OCI-LY3 (cell line): ENCODE data around the gene FRMD4A.

Source experiments
- H2AFZ ChIP-seq: fragments of 200-600, 300-600 bp; shearing (Covaris generic); 2 replicates; pipeline ENCODE4 v1.6.0; 2014; ENCODE audit warnings: antibody characterized with exemption, low read depth, low read length
- H3K27ac ChIP-seq: fragments of 200-600, 300-600 bp; sonication (generic); 2 replicates; pipeline ENCODE4 v1.5.1; 2014; ENCODE audit warnings: mild to moderate bottlenecking, low read length, moderate library complexity, mixed read lengths
- H3K27me3 ChIP-seq: fragments of 200-600, 300-600 bp; sonication (generic); 2 replicates; pipeline ENCODE4 v1.6.1; 2014; ENCODE audit warnings: low read depth, low read length, mixed read lengths
- H3K36me3 ChIP-seq: fragments of 200-600, 300-600 bp; sonication (generic); replicated peaks from 2 replicates; pipeline ENCODE3; 2014; ENCODE audit warnings: low read depth, low read length, mixed read lengths
- H3K4me1 ChIP-seq: fragments of 300-600, 200-600 bp; sonication (generic); 2 replicates; pipeline ENCODE4 v1.6.1; 2014; ENCODE audit warnings: low read length, mixed read lengths
- H3K4me2 ChIP-seq: fragments of 200-600, 300-600 bp; sonication (generic); 2 replicates; pipeline ENCODE4 v1.6.1; 2014; ENCODE audit warnings: low read length, mixed read lengths
- H3K4me3 ChIP-seq: fragments of 300-600, 200-600 bp; sonication (generic); 2 replicates; pipeline ENCODE4 v1.5.1; 2014; ENCODE audit warnings: antibody characterized with exemption, mild to moderate bottlenecking, low read length, moderate library complexity
- H3K79me2 ChIP-seq: fragments of 300-600, 200-600 bp; shearing (Covaris generic); 2 replicates; pipeline ENCODE4 v1.6.1; 2014; ENCODE audit warnings: mild to moderate bottlenecking, low read length, mixed read lengths
- H3K9ac ChIP-seq: fragments of 300-600, 200-600 bp; shearing (Covaris generic); 2 replicates; pipeline ENCODE4 v1.6.0; 2014; ENCODE audit warnings: mild to moderate bottlenecking, low read length, moderate library complexity
- H3K9me3 ChIP-seq: fragments of 200-600, 300-600 bp; shearing (Covaris generic); 2 replicates; pipeline ENCODE4 v1.6.1; 2014; ENCODE audit warnings: low read length, mixed read lengths; ENCODE audit not compliant: insufficient read depth
- H4K20me1 ChIP-seq: fragments of 200-600, 300-600 bp; sonication (generic); 2 replicates; pipeline ENCODE4 v1.6.1; 2016; ENCODE audit warnings: low read length, mixed read lengths; ENCODE audit not compliant: insufficient read depth
- EZH2phosphoT487 ChIP-seq: fragments of 200-600 bp; shearing (Covaris generic); IDR thresholded peaks from 2 replicates; pipeline ENCODE4 v1.6.1; 2018; ENCODE audit warnings: antibody characterized with exemption, mixed run types, low read depth
- TF ChIP-seq, protein P1 (sequence below): fragments of 200-600, 300-600 bp; sonication (generic); IDR thresholded peaks from 2 replicates; pipeline ENCODE4 v1.5.1; 2014; ENCODE audit warnings: antibody characterized with exemption, low read length, low read depth

The FRMD4A gene

DNA sequence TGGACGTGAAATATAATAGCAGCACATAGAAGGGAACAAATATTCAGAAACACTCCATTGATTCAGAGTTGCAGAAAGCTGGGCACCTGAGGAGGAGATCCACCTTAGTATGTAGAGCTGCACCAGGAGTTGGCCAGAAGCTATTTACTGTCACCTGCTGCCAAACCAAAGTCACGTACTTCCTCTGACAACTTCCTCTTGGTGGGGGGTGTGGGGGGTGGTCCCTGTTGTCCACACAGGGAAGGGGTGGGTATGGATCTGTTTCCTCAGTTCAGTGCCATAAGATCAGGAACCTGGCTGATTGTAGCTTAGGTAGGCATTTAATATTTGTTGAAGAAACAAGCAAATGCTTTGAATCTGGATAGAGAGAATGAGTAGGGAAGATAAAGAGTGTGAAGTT lies 264.6 kb downstream of the FRMD4A start:
- Histone ChIP-seq H3K79me2 (no peaks in the 10 kb centered on the region), H3K4me3 (no peak overlapping the region)
- TF ChIP-seq, protein P1, sequence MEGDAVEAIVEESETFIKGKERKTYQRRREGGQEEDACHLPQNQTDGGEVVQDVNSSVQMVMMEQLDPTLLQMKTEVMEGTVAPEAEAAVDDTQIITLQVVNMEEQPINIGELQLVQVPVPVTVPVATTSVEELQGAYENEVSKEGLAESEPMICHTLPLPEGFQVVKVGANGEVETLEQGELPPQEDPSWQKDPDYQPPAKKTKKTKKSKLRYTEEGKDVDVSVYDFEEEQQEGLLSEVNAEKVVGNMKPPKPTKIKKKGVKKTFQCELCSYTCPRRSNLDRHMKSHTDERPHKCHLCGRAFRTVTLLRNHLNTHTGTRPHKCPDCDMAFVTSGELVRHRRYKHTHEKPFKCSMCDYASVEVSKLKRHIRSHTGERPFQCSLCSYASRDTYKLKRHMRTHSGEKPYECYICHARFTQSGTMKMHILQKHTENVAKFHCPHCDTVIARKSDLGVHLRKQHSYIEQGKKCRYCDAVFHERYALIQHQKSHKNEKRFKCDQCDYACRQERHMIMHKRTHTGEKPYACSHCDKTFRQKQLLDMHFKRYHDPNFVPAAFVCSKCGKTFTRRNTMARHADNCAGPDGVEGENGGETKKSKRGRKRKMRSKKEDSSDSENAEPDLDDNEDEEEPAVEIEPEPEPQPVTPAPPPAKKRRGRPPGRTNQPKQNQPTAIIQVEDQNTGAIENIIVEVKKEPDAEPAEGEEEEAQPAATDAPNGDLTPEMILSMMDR, result no peak

DNA sequence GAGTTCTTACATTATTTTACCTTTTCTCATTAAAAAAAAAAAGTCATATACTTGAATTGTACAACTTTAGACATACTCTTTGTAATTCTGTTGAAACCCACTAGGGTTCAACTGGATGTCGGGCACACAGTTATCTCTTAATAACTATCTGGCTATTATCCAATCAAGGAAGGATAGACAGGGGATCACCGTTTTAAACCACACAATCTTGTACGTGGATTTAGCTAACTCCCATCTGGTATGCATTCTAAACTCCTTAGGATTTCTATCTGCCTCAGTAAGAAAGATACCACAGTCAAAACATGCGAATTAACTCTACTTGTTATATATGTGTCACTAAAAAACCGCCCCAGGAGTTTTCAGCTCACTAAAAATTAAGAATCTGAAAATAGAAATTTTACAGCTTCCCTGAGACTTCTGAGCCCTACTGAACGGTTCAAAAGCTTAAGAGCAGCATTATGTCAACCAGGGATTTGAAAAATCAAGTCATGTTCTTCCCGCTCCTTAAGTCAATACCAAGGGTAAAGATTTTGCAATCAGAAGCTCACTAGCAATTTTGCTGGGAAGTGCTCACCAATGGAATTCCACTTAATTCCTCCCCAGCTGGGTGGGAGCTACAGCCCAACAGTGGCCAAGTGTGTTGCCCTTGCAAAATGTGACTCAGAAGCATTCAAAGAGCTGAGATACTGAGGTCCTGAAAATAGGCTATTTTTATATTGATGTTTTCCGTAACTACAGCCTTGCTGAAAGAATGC lies 267.0 kb downstream of the FRMD4A start:
- TF ChIP-seq EZH2phosphoT487, result no peak
- TF ChIP-seq, protein P1, result no peak
- H4K20me1 ChIP-seq, result no peaks in the 10 kb centered on the region
- H3K27me3 ChIP-seq, result peaks cover 25% of the 10 kb centered on the region
- no peak overlapping the region for H3K9ac ChIP-seq
- H3K36me3 ChIP-seq, result no peaks in the 10 kb centered on the region
- H3K4me2 ChIP-seq, result no peak overlapping the region
- no peak overlapping the region for H3K4me3 ChIP-seq
- H3K27ac ChIP-seq, result no peak overlapping the region
- no peaks in the 10 kb centered on the region for H3K9me3 ChIP-seq
- H3K4me1 ChIP-seq, result no peaks in the 10 kb centered on the region
- H2AFZ ChIP-seq, result no peak overlapping the region
- no peaks in the 10 kb centered on the region for H3K79me2 ChIP-seq

More for the DNA sequence above, 264.6 kb downstream of the FRMD4A start:
- H3K4me1 ChIP-seq, result no peaks in the 10 kb centered on the region
- H2AFZ ChIP-seq, result no peak overlapping the region
- no peaks in the 10 kb centered on the region for H3K9me3 ChIP-seq
- no peak overlapping the region for H3K4me2 ChIP-seq
- no peaks in the 10 kb centered on the region for H4K20me1 ChIP-seq
- no peak overlapping the region for H3K9ac ChIP-seq
- no peak overlapping the region for H3K27ac ChIP-seq
- H3K36me3 ChIP-seq, result no peaks in the 10 kb centered on the region
- peaks cover 32% of the 10 kb centered on the region for H3K27me3 ChIP-seq

DNA sequence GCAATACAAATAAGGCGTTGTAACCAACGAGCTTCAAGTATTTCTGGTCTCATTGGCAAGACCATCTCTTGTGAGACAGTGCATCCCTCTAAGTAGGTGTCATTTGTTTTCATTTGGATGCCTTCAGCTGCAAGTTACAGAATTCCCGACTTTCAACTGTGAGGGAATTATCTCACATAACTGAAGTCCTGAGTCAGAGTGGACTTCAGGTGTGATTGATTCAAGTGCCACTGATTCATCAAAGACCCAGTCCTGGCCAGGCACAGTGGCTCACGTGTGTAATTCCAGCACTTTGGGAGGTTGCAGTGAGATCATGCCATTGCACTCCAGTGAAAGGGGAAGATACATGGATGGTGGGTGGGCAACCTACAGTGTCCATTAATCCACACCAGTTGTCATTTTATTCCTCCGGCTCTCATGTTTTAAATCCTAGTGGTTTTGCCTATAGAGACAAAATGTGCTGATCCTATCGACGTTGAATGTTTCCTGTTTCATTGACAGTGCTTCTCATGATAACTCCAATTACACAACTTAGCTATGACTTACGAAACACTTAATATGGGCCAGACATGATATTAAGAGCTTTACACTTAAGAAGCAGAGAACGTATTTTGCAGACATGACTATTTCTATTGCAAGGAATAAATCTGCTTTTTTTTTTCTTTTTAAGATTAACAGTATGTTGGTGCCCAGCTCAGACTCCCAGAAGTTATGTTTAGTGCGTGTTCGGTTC lies 268.0 kb downstream of the FRMD4A start:
- H3K4me1 ChIP-seq, result no peaks in the 10 kb centered on the region
- no peaks in the 10 kb centered on the region for H3K79me2 ChIP-seq
- H4K20me1 ChIP-seq, result no peaks in the 10 kb centered on the region
- H3K4me2 ChIP-seq, result no peak overlapping the region
- H3K4me3 ChIP-seq, result no peak overlapping the region
- H3K27me3 ChIP-seq, result peaks cover 25% of the 10 kb centered on the region
- TF ChIP-seq EZH2phosphoT487, result no peak
- TF ChIP-seq, protein P1, result no peak
- H3K36me3 ChIP-seq, result no peaks in the 10 kb centered on the region
- H3K9me3 ChIP-seq, result no peaks in the 10 kb centered on the region
- H3K9ac ChIP-seq, result no peak overlapping the region
- no peak overlapping the region for H2AFZ ChIP-seq
- H3K27ac ChIP-seq, result no peak overlapping the region

DNA sequence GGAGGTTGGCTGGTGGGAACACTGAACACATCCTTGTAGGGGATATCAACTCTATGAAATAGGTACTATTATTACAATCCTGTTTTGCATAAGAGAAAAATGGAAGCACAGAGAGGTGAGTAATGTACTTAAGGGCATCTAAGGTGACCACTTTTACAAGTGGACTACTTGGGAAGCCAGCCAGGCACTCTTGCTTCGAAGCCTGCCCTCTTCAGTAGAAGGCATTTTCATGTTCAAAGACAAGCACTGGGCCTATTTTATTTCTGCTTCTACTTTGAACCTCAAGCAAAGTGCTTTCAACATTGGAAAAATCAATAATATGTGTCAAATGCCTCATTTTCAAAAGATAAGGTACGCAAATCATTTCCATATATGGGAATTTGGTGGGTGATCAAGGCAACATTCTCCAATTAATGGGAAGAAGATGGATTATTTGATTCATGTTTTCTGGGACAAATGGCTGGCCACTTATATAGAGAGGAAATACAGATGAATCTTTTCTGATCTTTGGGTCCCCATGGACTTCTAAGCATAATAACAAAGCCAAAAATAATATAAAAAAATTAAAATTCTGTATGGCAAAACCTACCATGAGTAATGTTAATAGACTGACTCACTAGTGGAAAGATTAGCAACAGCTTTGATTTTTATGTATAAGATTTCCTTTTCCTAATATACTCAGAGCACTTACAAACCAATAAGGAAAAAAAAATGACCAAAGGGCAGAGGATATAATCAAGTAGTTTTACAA lies 270.2 kb downstream of the FRMD4A start:
- H3K79me2 ChIP-seq, result no peaks in the 10 kb centered on the region
- TF ChIP-seq, protein P1, result no peak
- no peak for TF ChIP-seq EZH2phosphoT487
- H3K27ac ChIP-seq, result no peak overlapping the region
- no peak overlapping the region for H2AFZ ChIP-seq
- no peaks in the 10 kb centered on the region for H4K20me1 ChIP-seq
- H3K9me3 ChIP-seq, result no peaks in the 10 kb centered on the region
- no peak overlapping the region for H3K4me2 ChIP-seq
- no peaks in the 10 kb centered on the region for H3K36me3 ChIP-seq
- H3K27me3 ChIP-seq, result peaks cover 25% of the 10 kb centered on the region
- no peak overlapping the region for H3K9ac ChIP-seq
- no peak overlapping the region for H3K4me3 ChIP-seq
- no peaks in the 10 kb centered on the region for H3K4me1 ChIP-seq
